T-cell (primary cell): Measurements from ENCODE around the gene PGC. TPM values are rescaled to one million over a fixed set of nuclear protein-coding genes. Genes with fewer than 3 reads are reported as not detected.

Experiments
- ATAC-seq, 4 experiments: fragments of 200-7000 bp in 3 of 4; fragments of 150-1000 bp in 1 of 4; cut with Tn5 transposase; replicated peaks in 1 of 4; 1 replicate in 3 of 4; 2 replicates in 1 of 4; pipeline ENCODE4 v1.10.0; 2021; ENCODE audit warnings: moderate library complexity in 3 of 4, mild to moderate bottlenecking in 2 of 4, moderate number of reproducible peaks in 1 of 4
- CTCF ChIA-PET, 2 donors: fragments of 300-600 bp; sonication (Branson Sonifier 250); formaldehyde crosslinking; loops; one replicate each; lab custom pipeline; 2022; ENCODE audit warnings: antibody characterized with exemption in 2 of 2; lab: Charles Lee
- POLR2A ChIA-PET, 2 donors: fragments of 300-600 bp; sonication (Branson Sonifier 250); formaldehyde crosslinking; loops; one replicate each; lab custom pipeline; 2022; ENCODE audit warnings: antibody characterized with exemption in 2 of 2; lab: Charles Lee
- DNase-seq, 35 experiments: peaks; one replicate each; pipeline versions ENCODE4 v3.0.0 to v3.0.0-alpha.2; 2013 to 2023
- H3K27ac ChIP-seq: one replicate; pipeline ENCODE4 v1.5.1; 2013; ENCODE audit warnings: low read length
- H3K27me3 ChIP-seq, 2 experiments: replicated peaks in 1 of 2; 1 replicate in 1 of 2; 2 replicates in 1 of 2; pipeline versions ENCODE4 v1.6.1 to v1.7.0; 2013; ENCODE audit warnings: low read length in 1 of 2, mixed read lengths in 1 of 2; ENCODE audit not compliant: control insufficient read depth in 2 of 2, insufficient read depth in 2 of 2; ENCODE audit errors: extremely low read depth in 1 of 2
- H3K36me3 ChIP-seq, 2 donors: 1 replicate in 1 of 2; 2 replicates in 1 of 2; pipeline versions ENCODE4 v1.6.1 to v1.7.0; 2013; ENCODE audit warnings: low read length in 1 of 2; ENCODE audit not compliant: control insufficient read depth in 2 of 2, insufficient read depth in 1 of 2; ENCODE audit errors: extremely low read depth in 1 of 2
- H3K4me1 ChIP-seq, 2 experiments: 1 replicate in 1 of 2; 2 replicates in 1 of 2; pipeline versions ENCODE4 v1.6.1 to v1.7.0; 2013; ENCODE audit warnings: low read length in 2 of 2, mixed read lengths in 1 of 2; ENCODE audit not compliant: insufficient read depth in 2 of 2, control insufficient read depth in 1 of 2; ENCODE audit errors: extremely low read depth in 1 of 2
- H3K4me3 ChIP-seq, 2 donors: 1 replicate in 1 of 2; 2 replicates in 1 of 2; pipeline versions ENCODE4 v1.5.1 to v1.7.0; 2013; ENCODE audit warnings: mild to moderate bottlenecking in 2 of 2, low read length in 1 of 2, moderate library complexity in 1 of 2; ENCODE audit not compliant: control insufficient read depth in 1 of 2; ENCODE audit errors: extremely low read depth in 1 of 2
- H3K9me3 ChIP-seq: 2 replicates; pipeline ENCODE4 v1.7.0; 2013
- H3K27ac Mint-ChIP-seq, 2 donors: one replicate each; pipeline ENCODE4 v1.8.0; 2020 to 2021; ENCODE audit warnings: mild to moderate bottlenecking in 2 of 2, mixed read lengths in 2 of 2
- H3K27me3 Mint-ChIP-seq, 2 donors: one replicate each; pipeline ENCODE4 v1.8.0; 2021 to 2022; ENCODE audit warnings: mixed read lengths in 2 of 2
- H3K36me3 Mint-ChIP-seq: one replicate; pipeline ENCODE4 v1.8.0; 2021; ENCODE audit warnings: mixed read lengths
- H3K4me1 Mint-ChIP-seq, 3 donors: one replicate each; pipeline ENCODE4 v1.8.0; 2020 to 2022; ENCODE audit warnings: mixed read lengths in 3 of 3, mild to moderate bottlenecking in 1 of 3
- H3K4me3 Mint-ChIP-seq, 3 donors: one replicate each; pipeline ENCODE4 v1.8.0; 2020 to 2022; ENCODE audit warnings: mild to moderate bottlenecking in 3 of 3, mixed read lengths in 3 of 3, moderate library complexity in 3 of 3
- H3K9me3 Mint-ChIP-seq, 3 donors: one replicate each; pipeline ENCODE4 v1.8.0; 2020 to 2022; ENCODE audit warnings: mixed read lengths in 3 of 3
- WGBS: methylation state at CpG from one replicate; pipeline ENCODE4 v1.1.5; 2013; ENCODE audit warnings: missing lambda C conversion rate; ENCODE audit not compliant: insufficient coverage; 5-methylcytosine and 5-hydroxymethylcytosine counted together
- total RNA-seq, 35 experiments: library from RNA in 6 of 35; stranded (reverse) in 6 of 35; fragments of 120-200 nt in 1 of 35; gene quantifications; one replicate each; pipeline versions ENCODE4 v1.2.1 to v1.2.4 and lab custom pipeline; 2013 to 2026

Gene PGC
- total RNA-seq, 5 donors from 2014 or later (not counting 1 experiment from before 2014, with no cell fraction given) = 0.58 to 0.86 (median 0.70) TPM; not detected in 2

- no peak for ATAC-seq
- POLR2A ChIA-PET = no interaction called here
- Mint-ChIP-seq H3K36me3 (peaks cover 3% of the 10 kb centered on the region), H3K4me3 (no peak overlapping the region), H3K27ac (no peak overlapping the region), H3K9me3 (no peaks in the 10 kb centered on the region), H3K27me3 (no peaks in the 10 kb centered on the region), H3K4me1 (peaks cover 18 to 37% (median 21%) of the 10 kb centered on the region in 3 donors)
- no peak overlapping the region for H3K27ac ChIP-seq
- no peaks in the 10 kb centered on the region for H3K27me3 ChIP-seq
- CTCF ChIA-PET = no interaction called here
- H3K36me3 ChIP-seq = peaks cover 0 to 6% of the 10 kb centered on the region in 2 donors
- H3K4me3 ChIP-seq = no peak overlapping the region
- DNase-seq = no peak
- 97% methylated on average over 6 of the region's 14 CpGs for WGBS
- peaks cover 8 to 15% of the 10 kb centered on the region in 2 experiments for H3K4me1 ChIP-seq
- no peaks in the 10 kb centered on the region for H3K9me3 ChIP-seq
These were observed 32.5 kb downstream of the PGC start for GRCh38 chr6:41714556-41715273.

- ChIA-PET POLR2A (no interaction called here), CTCF (no interaction called here)
- H3K27me3 ChIP-seq = no peaks in the 10 kb centered on the region
- H3K4me1 Mint-ChIP-seq = peaks cover 21 to 39% (median 22%) of the 10 kb centered on the region in 3 donors
- DNase-seq (no peak), ATAC-seq (no peak)
- peaks cover 3% of the 10 kb centered on the region for H3K36me3 Mint-ChIP-seq
- H3K4me1 ChIP-seq = peaks cover 8 to 18% of the 10 kb centered on the region in 2 experiments
- H3K36me3 ChIP-seq = peaks cover 0 to 5% of the 10 kb centered on the region in 2 donors
- no peaks in the 10 kb centered on the region for H3K9me3 Mint-ChIP-seq
- H3K27me3 Mint-ChIP-seq = no peaks in the 10 kb centered on the region
- no peaks in the 10 kb centered on the region for H3K9me3 ChIP-seq
- no peak overlapping the region for H3K4me3 Mint-ChIP-seq
- WGBS = 47% methylated on average over 4 of the region's 14 CpGs
- H3K27ac ChIP-seq = no peak overlapping the region
- H3K27ac Mint-ChIP-seq = peak overlapping the region; percentile 6 to 9
- H3K4me3 ChIP-seq = no peak overlapping the region
These were observed 33.4 kb downstream of the PGC start for GRCh38 chr6:41713650-41714291.

- CTCF ChIA-PET = no interaction called here
- H3K9me3 Mint-ChIP-seq = no peaks in the 10 kb centered on the region
- no peaks in the 10 kb centered on the region for H3K27me3 Mint-ChIP-seq
- POLR2A ChIA-PET = no interaction called here
- ATAC-seq = no peak
- peak overlapping the region in 1 of 2 donors; percentile 6 for H3K27ac Mint-ChIP-seq
- Histone ChIP-seq H3K36me3 (peaks cover 0 to 5% of the 10 kb centered on the region in 2 donors), H3K4me1 (peaks cover 14 to 23% of the 10 kb centered on the region in 2 experiments), H3K4me3 (no peak overlapping the region), H3K9me3 (no peaks in the 10 kb centered on the region), H3K27me3 (no peaks in the 10 kb centered on the region), H3K27ac (no peak overlapping the region)
- WGBS = 83% methylated on average over 9 of the region's 9 CpGs
- no peak overlapping the region for H3K4me3 Mint-ChIP-seq
- H3K4me1 Mint-ChIP-seq = peaks cover 27 to 43% (median 28%) of the 10 kb centered on the region in 3 donors
- peaks cover 3% of the 10 kb centered on the region for H3K36me3 Mint-ChIP-seq
- DNase-seq = no peak
These were observed 34.0 kb downstream of the PGC start for GRCh38 chr6:41713159-41713649.

GRCh38 chr6:41712651-41713103 lies 34.5 kb downstream of the PGC start:
- Histone ChIP-seq H3K27me3 (no peaks in the 10 kb centered on the region), H3K4me3 (no peak overlapping the region), H3K27ac (no peak overlapping the region), H3K4me1 (peaks cover 17 to 29% of the 10 kb centered on the region in 2 experiments), H3K36me3 (peaks cover 0 to 5% of the 10 kb centered on the region in 2 donors), H3K9me3 (no peaks in the 10 kb centered on the region)
- POLR2A ChIA-PET = no interaction called here
- CTCF ChIA-PET = no interaction called here
- H3K27me3 Mint-ChIP-seq = no peaks in the 10 kb centered on the region
- H3K4me1 Mint-ChIP-seq = peaks cover 32 to 45% (median 33%) of the 10 kb centered on the region in 3 donors
- H3K9me3 Mint-ChIP-seq = no peaks in the 10 kb centered on the region
- no peak overlapping the region for H3K4me3 Mint-ChIP-seq
- H3K36me3 Mint-ChIP-seq = peaks cover 3% of the 10 kb centered on the region
- no peak for ATAC-seq
- H3K27ac Mint-ChIP-seq = no peak overlapping the region
- 93% methylated on average over 3 of the region's 10 CpGs for WGBS
- DNase-seq = no peak

- WGBS = 97% methylated on average over 5 of the region's 9 CpGs
- no peaks in the 10 kb centered on the region for H3K9me3 ChIP-seq
- peaks cover 21 to 33% of the 10 kb centered on the region in 2 experiments for H3K4me1 ChIP-seq
- ATAC-seq = no peak
- CTCF ChIA-PET = no interaction called here
- H3K27me3 Mint-ChIP-seq = no peaks in the 10 kb centered on the region
- H3K9me3 Mint-ChIP-seq = no peaks in the 10 kb centered on the region
- peaks cover 3% of the 10 kb centered on the region for H3K36me3 Mint-ChIP-seq
- no peak overlapping the region for H3K4me3 Mint-ChIP-seq
- H3K27ac ChIP-seq = no peak overlapping the region
- no peaks in the 10 kb centered on the region for H3K27me3 ChIP-seq
- POLR2A ChIA-PET = no interaction called here
- no peak for DNase-seq
- H3K4me1 Mint-ChIP-seq = peaks cover 38 to 45% (median 38%) of the 10 kb centered on the region in 3 donors
- H3K36me3 ChIP-seq = peaks cover 0 to 5% of the 10 kb centered on the region in 2 donors
- no peak overlapping the region for H3K4me3 ChIP-seq
- no peak overlapping the region for H3K27ac Mint-ChIP-seq
These were observed 35.7 kb downstream of the PGC start for GRCh38 chr6:41711323-41712038.

GRCh38 chr6:41709375-41709774 lies 37.8 kb downstream of the PGC start:
- Histone ChIP-seq H3K27me3 (no peaks in the 10 kb centered on the region), H3K36me3 (peaks cover 0 to 5% of the 10 kb centered on the region in 2 donors), H3K4me1 (peaks cover 23 to 39% of the 10 kb centered on the region in 2 experiments), H3K4me3 (no peak overlapping the region), H3K27ac (no peak overlapping the region), H3K9me3 (no peaks in the 10 kb centered on the region)
- Mint-ChIP-seq H3K4me1 (peaks cover 30 to 56% (median 39%) of the 10 kb centered on the region in 3 donors), H3K4me3 (no peak overlapping the region), H3K36me3 (peaks cover 3% of the 10 kb centered on the region), H3K27ac (no peak overlapping the region), H3K27me3 (no peaks in the 10 kb centered on the region), H3K9me3 (no peaks in the 10 kb centered on the region)
- ATAC-seq (no peak), DNase-seq (no peak)
- WGBS = 82% methylated on average over 1 of the region's 2 CpGs
- CTCF ChIA-PET = interaction anchor here (0.6 to 0.7 kb wide), 2 partner anchors 10 to 25 kb away, joined by 3 read pairs; no protein-coding TSS in a partner anchor
- POLR2A ChIA-PET = interaction anchor here in 1 of 2 donors (0.5 kb wide), 1 partner anchor 24 kb away, joined by 3 read pairs; no protein-coding TSS in a partner anchor
